ENCODE results near the gene SLC25A47.
"Not testable (repeated sequence)": the region's sequence is repeated elsewhere in the genome, so short reads cannot be mapped to it uniquely, and the experiment has no call there.

SLC25A47 gene

DNA sequence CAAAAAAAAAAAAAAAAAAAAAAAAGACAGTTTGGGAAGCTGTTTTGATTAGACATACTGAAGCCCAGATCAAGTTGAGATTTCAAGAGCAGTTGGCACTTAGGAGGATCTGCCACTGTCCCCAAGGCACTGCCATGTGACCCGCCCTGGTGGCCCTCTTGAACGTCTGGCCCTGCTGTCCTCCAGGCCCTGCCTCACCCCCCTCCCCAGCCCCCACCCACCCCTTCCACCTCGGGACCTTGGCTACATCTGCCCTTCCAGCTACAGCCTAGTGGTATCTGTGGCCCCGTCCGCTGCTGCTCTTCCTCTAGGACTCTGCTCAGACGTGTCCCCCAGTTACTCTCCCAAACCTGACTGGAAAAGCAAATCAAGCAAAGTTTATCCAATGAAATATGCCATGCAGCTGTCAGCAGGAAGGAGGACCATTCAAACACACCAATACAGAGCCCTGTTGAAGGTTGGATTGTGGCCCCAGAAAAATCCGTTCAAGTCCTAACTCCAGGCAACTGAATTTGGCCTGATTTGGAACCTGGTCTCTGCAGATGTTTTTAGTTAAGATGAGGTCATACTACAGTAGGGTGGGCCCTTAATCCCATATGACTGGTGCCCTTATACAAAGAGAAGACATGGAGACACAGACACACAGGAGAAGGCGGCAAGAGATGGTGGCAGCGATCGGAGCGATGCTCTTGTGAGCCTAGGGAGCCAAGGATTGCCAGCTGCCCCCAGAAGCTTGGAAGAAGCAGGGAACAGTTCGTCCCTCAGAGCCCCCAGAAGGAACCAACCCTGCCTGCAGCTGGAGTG, 34.6 kb upstream of the SLC25A47 start:
- in situ Hi-C loops (cut with MboI; ENCODE audit: low pct_unique_long_range_greater_than_20kb, low sequenced_read_pairs): no loop called here
- DNase-seq: no peak

DNA sequence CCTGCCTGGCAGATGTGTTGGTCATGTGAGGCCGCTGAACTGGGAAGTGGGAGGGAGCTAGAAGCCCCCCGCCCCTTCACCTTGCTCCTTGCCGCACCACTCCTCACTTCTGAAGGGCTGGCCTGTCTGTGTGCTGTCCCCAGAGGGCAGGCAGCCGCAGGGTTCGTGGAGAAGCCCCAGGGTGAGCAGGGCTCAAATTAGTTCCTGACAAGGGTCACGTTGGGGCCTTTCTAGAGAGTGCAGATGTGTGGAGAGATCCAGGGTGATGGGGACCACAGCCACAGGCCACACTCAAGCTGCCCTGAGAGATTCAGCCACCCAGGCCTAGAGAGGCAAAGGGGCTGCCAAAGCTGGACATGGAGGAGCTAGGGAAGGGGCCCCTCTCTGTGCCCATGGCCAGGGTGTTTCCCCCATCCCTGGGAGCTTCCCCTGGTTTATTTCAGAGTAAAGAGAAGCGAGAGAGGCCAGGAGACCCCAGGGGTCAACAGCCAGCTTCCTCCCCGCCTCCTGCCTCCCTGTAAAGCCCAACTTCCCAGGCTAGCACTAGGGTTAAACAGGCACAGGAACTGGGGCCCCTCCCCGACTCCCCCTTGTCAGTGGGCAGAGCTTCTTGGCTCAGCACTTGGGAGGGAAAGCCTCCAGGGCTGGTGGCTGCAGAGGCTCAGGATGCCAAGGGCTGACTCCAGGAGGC, 33.1 kb upstream of the SLC25A47 start:
- in situ Hi-C loops (cut with MboI; ENCODE audit: low pct_unique_long_range_greater_than_20kb, low sequenced_read_pairs): no loop called here
- DNase-seq: no peak

DNA sequence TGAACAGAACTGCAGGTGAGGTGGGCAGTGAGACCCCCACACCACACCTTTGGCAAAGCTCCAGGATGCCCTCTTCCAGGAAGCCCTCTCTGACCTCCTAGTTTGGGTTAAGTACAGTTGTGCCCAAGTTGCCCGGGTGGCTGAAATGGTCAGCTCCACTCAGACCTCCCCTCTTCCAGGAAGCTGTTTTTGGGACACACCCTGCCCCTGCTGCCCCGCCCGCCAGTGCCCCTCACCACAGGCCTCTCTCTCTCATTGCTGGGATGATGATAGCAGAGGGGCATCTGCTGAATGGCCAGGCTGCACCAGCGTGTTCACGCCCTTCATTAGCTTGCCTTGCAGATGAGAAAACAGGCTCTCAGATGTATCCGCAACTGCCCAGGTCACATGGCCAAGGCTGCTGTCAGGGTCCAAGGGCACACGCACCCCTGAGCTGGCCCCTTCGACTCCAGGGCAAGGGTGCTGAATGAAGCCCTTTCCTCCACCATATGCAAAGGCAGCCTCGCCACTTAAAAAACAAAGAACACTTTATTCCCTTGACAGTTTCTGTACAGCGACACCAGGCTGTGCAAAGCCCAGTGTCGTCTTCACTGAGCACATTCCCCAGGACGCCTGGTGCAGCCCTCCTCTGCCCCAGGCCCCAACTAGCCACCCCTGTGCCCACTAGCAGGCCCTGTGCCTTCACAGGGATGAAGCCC, 32.4 kb upstream of the SLC25A47 start:
- no peak for DNase-seq
- in situ Hi-C loops (cut with MboI; ENCODE audit: low pct_unique_long_range_greater_than_20kb, low sequenced_read_pairs): no loop called here

DNA sequence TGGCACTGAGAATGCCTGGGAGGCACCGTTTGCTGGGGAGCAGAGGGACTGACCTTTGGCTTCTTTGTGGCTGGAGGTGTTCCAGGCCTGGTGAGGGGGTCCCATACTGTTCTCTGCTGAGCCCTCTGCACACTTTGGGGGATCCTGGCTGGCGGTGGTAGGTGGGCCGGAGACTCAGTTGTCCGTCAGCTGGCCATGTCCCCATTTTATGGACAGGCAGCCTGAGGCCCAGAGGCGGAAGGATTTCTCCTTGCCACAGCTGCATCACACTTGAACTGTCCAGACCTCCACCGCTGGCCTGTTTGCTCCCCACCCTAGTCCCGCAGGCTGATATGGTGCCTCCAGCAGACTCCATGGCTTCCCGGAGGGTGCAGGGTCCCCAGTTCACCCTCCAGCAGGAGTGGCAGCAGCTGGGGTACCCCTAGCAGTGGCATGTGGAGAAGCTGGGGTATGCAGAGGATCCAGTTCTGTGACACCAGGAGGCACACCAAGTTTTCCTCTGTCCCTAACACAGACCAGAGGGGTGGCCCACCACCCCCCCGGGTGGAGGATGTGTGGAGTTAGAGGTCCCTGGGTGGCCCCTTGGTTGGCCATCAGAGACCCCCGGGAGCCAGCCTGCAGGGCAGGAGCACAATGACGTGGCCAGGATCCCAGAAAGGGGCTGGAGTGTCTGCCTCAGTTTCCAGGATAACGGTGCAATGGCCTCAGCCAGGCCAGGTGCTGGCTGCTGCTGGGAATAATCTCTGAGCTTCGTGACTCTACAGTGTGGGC, 31.6 kb upstream of the SLC25A47 start:
- in situ Hi-C loops (cut with MboI; ENCODE audit: low pct_unique_long_range_greater_than_20kb, low sequenced_read_pairs): no loop called here
- DNase-seq: no peak

DNA sequence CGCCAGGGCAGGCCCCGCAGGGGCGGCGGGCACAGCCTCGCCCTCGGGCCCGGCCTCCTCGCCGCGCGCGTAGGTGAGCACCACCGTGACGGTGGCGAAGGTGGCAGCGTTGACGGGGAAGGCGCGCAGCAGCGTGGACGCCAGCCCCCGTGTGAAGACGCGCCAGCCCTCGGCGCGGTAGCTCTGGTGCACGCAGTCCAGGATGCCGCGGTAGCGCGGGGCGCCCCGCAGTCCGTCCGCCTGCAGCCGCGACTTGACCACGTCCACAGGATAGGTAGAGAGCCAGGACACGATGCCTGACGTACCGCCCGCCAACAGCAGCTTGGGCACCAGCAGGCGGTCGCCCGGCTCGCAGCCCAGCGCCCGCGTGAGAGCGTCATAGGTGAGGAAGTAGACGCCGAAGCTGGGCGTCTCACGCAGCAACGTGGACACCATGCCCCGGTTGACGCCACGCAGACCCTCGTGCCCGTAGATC, 30.8 kb upstream of the SLC25A47 start:
- DNase-seq: no peak
- in situ Hi-C loops (cut with MboI; ENCODE audit: low pct_unique_long_range_greater_than_20kb, low sequenced_read_pairs): no loop called here

DNA sequence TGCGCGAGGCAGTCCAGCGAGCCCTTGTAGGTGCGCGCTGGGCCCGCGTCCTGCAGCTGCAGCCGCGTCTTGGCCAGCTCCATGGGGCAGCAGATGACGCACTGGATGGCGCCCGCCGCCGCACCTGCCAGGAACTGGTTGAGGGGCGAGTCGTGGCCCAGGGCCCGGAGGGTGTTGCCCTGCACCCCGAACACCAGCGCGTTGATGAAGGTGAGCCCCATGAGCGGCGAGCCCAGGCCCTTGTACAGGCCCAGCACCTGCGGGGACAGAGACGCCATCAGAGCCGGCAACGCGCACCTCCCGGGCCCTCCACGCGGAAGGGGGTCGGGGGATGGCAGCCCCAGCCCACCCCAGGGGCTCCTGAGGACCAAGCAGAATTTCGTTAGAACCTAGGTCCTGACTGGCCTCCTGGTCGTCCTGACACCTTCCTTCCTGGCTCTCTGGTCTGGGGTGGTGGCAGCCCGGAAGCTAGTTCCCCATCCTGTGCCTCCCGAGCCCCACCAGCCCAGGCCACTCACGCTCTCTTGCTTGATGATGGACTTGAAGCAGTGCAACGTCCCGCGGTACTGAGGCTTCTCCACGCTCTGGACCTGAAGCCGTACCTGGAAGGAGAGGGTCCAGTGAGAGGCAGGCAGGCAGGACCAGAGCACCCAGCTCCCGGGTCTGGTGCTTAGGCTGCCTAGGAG, 30.2 kb upstream of the SLC25A47 start:
- in situ Hi-C loops (cut with MboI; ENCODE audit: low pct_unique_long_range_greater_than_20kb, low sequenced_read_pairs): no loop called here
- no peak for DNase-seq

DNA sequence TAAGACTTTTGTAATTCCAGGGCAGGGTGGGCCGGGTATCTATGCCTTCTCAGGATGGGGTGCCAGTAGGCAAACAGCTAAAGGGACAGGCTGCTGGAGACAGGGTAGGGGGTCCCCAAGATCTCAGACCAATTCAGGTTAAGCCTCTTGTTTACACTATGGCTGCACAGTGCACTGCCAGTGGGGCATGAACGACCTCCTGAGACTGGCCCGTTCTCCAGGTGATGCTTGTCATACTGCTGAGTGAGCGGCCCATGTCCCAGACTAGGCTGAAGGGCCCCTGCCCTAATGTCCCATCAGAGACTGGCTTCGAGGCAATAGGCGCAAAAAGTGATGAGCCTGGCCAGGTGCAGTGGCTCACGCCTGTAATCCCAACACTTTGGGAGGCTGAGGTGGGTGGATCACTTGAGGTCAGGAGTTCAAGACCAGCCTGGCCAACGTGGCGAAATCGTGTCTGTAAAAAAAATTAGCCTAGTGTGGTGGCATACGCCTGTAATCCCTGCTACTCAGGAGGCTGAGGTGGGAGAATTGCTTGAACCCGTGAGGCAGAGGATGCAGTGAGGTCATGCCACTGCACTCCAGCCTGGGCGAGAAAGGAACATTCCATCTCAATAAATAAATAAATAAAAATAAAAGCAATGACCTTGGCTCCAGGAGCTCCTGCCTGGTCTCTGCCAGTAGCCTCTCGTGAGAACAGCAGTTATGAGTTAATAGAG, 29.5 kb upstream of the SLC25A47 start:
- DNase-seq: no peak
- in situ Hi-C loops (cut with MboI; ENCODE audit: low pct_unique_long_range_greater_than_20kb, low sequenced_read_pairs): no loop called here

DNA sequence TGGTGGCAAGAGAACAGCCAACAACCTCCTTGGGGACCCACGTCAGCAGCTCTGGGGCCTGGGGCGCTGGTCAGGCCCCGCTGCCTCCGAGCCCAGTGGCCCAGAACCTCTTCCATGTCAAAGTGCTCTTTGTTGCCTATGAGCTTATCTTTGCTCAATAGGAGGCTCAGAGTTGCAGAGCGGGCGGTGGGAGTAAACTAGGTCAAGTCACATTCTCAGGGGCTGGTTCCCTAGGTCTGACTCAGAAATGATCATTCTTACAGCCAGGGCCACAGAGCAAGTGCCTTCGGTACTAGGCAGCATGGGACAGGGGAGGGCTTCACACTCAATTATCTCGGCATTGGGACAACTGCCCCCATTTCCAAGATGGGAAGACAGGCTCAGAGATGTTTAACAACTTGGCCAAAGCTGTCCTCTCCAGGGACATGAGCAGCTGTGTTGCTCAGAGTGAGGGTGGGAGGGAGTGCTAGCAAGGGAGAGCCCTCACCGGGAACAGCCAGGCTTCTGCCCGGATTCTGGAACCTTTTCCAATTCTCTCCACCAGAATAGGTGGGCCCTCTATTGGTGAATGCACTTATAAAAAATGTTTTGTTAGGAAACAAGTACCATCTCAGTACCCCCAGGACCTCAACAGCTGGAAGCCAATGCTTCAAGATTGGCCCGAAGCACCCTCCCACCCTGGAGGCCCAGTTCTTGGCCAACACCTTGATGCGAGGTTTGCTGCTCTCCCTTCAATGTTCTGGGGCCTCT, 28.8 kb upstream of the SLC25A47 start:
- in situ Hi-C loops (cut with MboI; ENCODE audit: low pct_unique_long_range_greater_than_20kb, low sequenced_read_pairs): no loop called here
- no peak for DNase-seq

DNA sequence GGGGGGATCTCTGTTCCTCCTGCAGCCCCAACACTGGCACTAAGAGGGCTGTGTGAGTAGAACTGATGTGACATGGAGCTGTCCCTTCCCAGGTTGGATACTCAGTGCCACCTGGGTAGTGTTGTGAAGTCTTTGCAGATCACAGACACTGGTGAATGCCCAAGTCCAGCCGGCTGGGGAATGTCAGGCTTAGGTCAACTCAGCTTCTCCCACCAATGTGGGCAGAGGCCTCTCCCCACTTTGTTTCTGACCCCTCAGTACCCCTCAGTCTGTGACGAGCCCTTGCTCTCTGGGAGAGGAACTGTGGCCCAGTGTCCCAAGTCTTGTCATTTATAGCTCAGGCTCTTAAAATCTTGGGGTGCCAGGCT, 28.2 kb upstream of the SLC25A47 start:
- DNase-seq: no peak
- in situ Hi-C loops (cut with MboI; ENCODE audit: low pct_unique_long_range_greater_than_20kb, low sequenced_read_pairs): no loop called here

DNA sequence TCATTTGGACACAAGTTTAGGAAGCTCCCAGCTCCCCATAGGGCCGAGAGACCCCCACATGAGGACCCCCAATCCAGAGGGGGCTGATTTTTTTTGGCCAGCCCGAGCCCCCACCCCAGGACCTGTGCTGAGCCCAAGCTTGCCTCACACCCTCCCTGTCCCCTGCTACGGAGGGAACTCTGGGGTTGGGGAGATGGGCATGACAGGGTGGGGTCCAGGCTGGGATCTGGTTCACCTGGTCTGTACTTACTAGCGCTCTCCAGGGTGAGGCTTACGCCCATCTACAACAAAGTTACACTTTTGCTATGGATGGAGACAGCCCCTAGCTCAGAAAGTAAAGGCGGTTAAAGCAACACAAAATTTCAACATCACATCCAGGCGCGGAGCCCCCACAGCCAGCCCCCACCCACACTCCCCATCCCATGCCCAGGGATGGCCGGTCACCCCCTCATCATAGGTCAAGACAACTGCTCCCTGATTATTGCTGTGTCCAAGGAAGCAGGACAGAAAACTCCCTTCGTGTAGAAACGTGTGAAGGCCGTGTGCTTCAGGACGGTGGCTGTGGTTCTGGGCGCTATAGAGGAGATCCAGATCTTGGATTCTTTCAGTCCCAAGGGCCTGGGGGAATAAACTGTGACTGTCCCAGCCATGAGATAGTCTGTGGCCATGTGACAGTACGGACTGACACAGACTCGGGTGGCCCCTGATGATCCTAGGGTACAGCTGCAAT, 27.6 kb upstream of the SLC25A47 start:
- in situ Hi-C loops (cut with MboI; ENCODE audit: low pct_unique_long_range_greater_than_20kb, low sequenced_read_pairs): no loop called here
- no peak for DNase-seq

DNA sequence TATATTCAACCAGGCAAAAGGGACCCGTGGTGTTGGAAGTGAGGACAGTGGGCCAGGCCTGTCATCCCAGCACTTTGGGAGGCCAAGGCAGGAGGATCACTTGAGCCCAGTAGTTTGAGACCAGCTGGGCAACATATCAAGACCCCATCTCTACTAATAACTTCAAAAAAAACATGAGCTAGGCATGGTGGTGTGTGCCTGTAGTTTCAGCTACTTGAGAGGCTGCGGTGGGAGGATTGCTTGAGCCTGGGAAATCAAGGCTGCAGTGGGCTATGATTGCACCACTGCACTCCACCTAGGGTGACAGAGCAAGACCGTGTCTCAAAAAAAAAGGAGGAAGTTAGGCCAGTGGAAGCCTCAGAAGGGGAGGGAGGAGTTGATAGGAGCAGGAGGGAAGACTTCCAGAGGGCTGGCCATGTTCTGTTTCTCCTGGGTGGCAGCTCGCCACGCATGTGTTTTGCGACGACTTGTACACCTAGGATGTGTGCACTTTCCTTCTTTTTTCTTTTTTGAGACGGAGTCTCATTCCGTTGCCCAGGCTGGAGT, 27.0 kb upstream of the SLC25A47 start:
- in situ Hi-C loops (cut with MboI; ENCODE audit: low pct_unique_long_range_greater_than_20kb, low sequenced_read_pairs): no loop called here

DNA sequence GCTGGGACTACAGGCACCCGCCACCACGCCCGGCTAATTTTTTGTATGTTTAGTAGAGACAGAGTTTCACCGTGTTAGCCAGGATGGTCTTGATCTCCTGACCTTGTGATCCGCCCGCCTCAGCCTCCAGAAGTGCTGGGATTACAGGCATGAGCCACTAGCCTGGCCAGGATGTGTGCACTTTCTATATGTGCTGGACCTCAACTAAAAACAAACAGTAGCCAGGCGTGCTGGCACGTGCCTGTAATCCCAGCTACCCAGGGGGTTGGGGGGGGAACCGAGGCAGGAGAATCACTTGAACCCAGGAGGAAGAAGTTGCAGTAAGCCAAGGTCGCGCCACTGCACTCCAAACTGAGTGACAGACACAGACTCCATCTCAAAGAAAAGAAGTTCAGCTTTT, 26.4 kb upstream of the SLC25A47 start:
- in situ Hi-C loops (cut with MboI; ENCODE audit: low pct_unique_long_range_greater_than_20kb, low sequenced_read_pairs); DNase-seq: not testable (repeated sequence)

More for the DNA sequence above, 27.0 kb upstream of the SLC25A47 start:
- DNase-seq: peak; percentile 85

DNA sequence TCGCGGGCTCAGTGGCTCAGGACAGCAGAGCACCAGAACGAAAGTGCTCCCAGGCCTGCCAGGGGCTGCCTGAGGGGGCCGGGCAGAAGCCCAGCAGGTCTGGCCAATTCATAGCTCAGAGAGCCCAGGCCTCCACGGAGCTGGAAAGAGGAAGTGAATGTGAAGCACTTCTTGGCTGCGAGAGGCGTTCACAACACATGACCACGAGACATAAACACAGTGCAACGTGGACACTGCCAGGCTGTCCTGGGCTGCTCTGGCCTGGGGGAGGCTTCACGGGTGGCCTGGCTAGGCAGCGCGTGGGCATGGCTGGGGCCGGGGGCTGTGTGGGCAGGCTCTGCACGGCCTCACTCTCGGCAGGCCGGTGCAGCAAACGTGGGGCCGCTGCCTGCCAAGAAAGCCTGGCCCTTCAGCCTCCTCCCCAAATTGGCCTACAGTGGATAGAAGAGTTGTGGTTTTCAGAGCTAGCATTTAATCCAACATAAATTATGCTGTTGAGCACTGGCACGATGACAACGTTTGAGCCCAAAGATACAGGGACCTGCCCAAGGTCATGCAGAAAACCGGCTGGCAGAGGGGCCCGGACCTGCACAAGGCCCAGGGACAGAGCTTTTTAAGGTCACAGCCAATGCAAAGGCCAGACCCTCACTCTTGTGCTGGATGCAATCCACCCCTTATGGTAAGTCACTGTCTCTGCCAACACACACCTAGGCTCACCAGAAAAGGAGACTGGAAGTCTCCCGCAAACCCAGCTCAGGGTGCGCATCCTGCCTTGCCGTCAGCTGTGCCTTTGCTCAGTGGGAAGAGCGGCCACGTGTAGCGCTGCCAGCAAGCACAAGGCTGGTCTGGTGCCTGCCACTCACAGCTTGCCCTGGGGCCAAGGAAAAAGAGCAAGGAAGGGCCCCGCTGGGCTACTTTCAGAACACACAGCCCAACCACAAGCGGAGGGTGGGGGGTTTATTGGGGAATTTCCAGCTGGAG, 25.5 kb upstream of the SLC25A47 start:
- in situ Hi-C loops (cut with MboI; ENCODE audit: low pct_unique_long_range_greater_than_20kb, low sequenced_read_pairs): no loop called here
- peak; percentile 81 for DNase-seq

DNA sequence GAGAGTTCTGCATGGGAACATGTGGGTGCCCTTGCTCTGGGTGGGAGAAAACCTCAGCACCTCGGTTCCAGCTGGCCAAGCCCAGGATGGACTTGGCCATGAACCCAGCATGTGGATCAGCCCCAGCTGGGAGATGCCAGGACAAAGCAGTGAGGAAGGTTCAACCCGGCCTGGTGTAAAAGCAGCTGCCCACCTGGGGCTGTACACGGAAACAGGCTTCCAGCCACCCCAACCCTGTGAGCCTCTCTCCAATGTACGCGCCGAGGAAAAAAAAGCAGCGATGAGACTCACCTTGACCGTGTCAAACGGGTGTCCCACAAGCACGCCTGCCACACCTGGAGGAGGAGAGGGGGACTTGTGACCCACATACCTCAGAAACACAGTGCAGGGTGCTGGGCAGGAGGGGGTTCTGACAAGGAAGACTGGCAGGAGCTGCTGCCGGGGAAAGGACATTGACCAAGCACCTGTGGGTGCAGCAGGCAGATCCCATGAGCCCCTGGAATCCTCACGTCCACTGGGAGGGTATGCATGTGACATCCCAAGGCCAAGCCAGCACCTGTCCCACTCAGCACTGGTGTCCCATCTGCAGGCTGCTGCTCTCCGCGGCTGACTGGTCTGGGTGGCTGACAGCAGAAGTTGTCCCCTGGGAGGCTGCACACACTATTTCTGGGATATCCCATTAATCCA, 24.4 kb upstream of the SLC25A47 start:
- DNase-seq: no peak

DNA sequence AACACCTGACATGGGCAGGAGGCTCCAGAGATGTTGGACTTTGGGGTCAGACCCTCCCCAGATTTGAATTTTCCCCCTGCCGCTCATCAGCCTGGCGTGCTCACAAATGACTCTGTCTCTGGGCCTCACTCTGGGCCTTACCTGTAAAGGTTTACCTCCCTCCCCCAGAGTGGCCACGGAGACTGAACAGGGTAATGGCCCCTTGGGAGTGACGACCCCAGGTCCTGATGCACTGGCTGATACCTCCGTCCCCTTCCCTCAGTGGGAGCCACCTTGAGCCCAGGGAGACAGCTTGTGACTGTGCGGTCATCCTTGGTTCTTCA, 23.9 kb upstream of the SLC25A47 start:
- in situ Hi-C loops (cut with MboI; ENCODE audit: low pct_unique_long_range_greater_than_20kb, low sequenced_read_pairs): no loop called here
- no peak for DNase-seq

More for the DNA sequence above, 24.4 kb upstream of the SLC25A47 start:
- in situ Hi-C loops (cut with MboI; ENCODE audit: low pct_unique_long_range_greater_than_20kb, low sequenced_read_pairs): no loop called here

Measured in KBM-7 (cell line).